A673 (cell line): ENCODE data around the gene CASP1.
"Not testable (repeated sequence)": the region's sequence is repeated elsewhere in the genome, so short reads cannot be mapped to it uniquely, and the experiment has no call there.

Source experiments
- CTCF ChIP-seq: fragments of 300-800, 200-600 bp; sonication (generic); conservative IDR thresholded peaks from 2 replicates; pipeline ENCODE4 v1.5.1; 2017; ENCODE audit warnings: low read depth, mild to moderate bottlenecking, antibody characterized with exemption, low read length, moderate library complexity, mixed read lengths
- EZH2 ChIP-seq: fragments of 200-600 bp; sonication (generic); IDR thresholded peaks from 2 replicates; pipeline ENCODE4 v1.6.1; 2017; ENCODE audit warnings: borderline replicate concordance, low read depth, mild to moderate bottlenecking, mixed read lengths, antibody characterized with exemption, low read length; ENCODE audit not compliant: poor library complexity, severe bottlenecking

- TF ChIP-seq CTCF, EZH2: not testable (repeated sequence)
These were observed 9.9 kb upstream of the CASP1 start, which contains the start of gene CARD16 for GRCh38 chr11:105044557-105045524.
